GM12878 (cell line): ENCODE results near the gene ARHGEF25. TPM values are rescaled to one million over a fixed set of nuclear protein-coding genes. Genes with fewer than 3 reads are reported as not detected.

Source experiments
- ATAC-seq: fragments of 200-7000 bp; cut with Tn5 transposase; 3 replicates; pipeline ENCODE4 v1.9.1; 2020; ENCODE audit warnings: mild to moderate bottlenecking, moderate library complexity
- BruUV-seq: library from RNA; stranded (reverse); fragments of 400-500 nt; replicated peaks from 2 replicates; lab custom pipeline; 2021; lab: Mats Ljungman, UMichigan
- CTCF ChIA-PET: fragments of 300-600 bp; sonication (Branson Sonifier 250); formaldehyde crosslinking; extraction: SDS; loops from one replicate; lab custom pipeline; 2021; ENCODE audit warnings: inconsistent platforms; lab: Yijun Ruan, JAX
- POLR2A ChIA-PET: fragments of 350-600 bp; formaldehyde crosslinking; extraction: SDS; loops from one replicate; lab custom pipeline; 2021; ENCODE audit warnings: inconsistent platforms; lab: Charles Lee
- RAD21 ChIA-PET: fragments of 300-600 bp; sonication (Branson Sonifier 250); formaldehyde crosslinking; loops from one replicate; lab custom pipeline; 2023; ENCODE audit warnings: antibody characterized with exemption; ENCODE audit not compliant: unreplicated experiment; lab: Charles Lee
- SMC1A ChIA-PET: fragments of 300-600 bp; sonication (Branson Sonifier 250); formaldehyde crosslinking; loops from one replicate; lab custom pipeline; 2023; ENCODE audit not compliant: unreplicated experiment, uncharacterized antibody; lab: Charles Lee
- DNase-seq: peaks from one replicate; pipeline ENCODE4 v3.0.0-alpha.2; 2011; ENCODE audit warnings: low read depth, low spot score
- FAIRE-seq: peaks from 3 replicates; lab custom pipeline; 2011; peaks lifted over from hg19 to GRCh38; lab: Jason Lieb, UNC
- H2AFZ ChIP-seq: 2 replicates; pipeline ENCODE4 v1.6.0; 2011; ENCODE audit warnings: low read depth, low read length, control low read depth; ENCODE audit not compliant: control insufficient read depth
- H3K27ac ChIP-seq: 2 replicates; pipeline ENCODE4 v1.5.1; 2011; ENCODE audit warnings: control low read depth; ENCODE audit not compliant: control insufficient read depth, insufficient read depth
- H3K27me3 ChIP-seq, 2 experiments: replicated peaks in 1 of 2; 2 replicates each; pipeline versions ENCODE4 v1.6.0 to v1.6.1; 2011; ENCODE audit warnings: low read length in 1 of 2; ENCODE audit not compliant: control insufficient read depth in 2 of 2, insufficient read depth in 2 of 2
- H3K36me3 ChIP-seq, 2 experiments: 2 replicates each; pipeline ENCODE4 v1.5.1; 2011; ENCODE audit warnings: low read length in 1 of 2; ENCODE audit not compliant: control insufficient read depth in 2 of 2, insufficient read depth in 2 of 2
- H3K4me1 ChIP-seq: 2 replicates; pipeline ENCODE4 v1.6.1; 2011; ENCODE audit warnings: mild to moderate bottlenecking, low read length, moderate library complexity, mixed read lengths; ENCODE audit not compliant: control insufficient read depth, insufficient read depth
- H3K4me2 ChIP-seq: 2 replicates; pipeline ENCODE4 v1.6.0; 2011; ENCODE audit warnings: control low read depth; ENCODE audit not compliant: control insufficient read depth, insufficient read depth
- H3K4me3 ChIP-seq: fragments of 200-600 bp; sonication (generic); 2 replicates; pipeline ENCODE4 v1.5.1; 2016
- H3K79me2 ChIP-seq: 2 replicates; pipeline ENCODE4 v1.6.0; 2011; ENCODE audit warnings: low read length; ENCODE audit not compliant: control insufficient read depth, insufficient read depth
- H3K9ac ChIP-seq: 2 replicates; pipeline ENCODE4 v1.8.0; 2011; ENCODE audit warnings: low read length, control low read depth, mixed read lengths; ENCODE audit not compliant: control insufficient read depth, insufficient read depth
- H3K9me3 ChIP-seq: replicated peaks from 3 replicates; pipeline ENCODE4 v1.5.1; 2011; ENCODE audit warnings: mild to moderate bottlenecking, low read length; ENCODE audit not compliant: control insufficient read depth, insufficient read depth
- H4K20me1 ChIP-seq: 2 replicates; pipeline ENCODE4 v1.6.0; 2011; ENCODE audit not compliant: control insufficient read depth, insufficient read depth
- CBX3 ChIP-seq: fragments of 200-600 bp; sonication (generic); IDR thresholded peaks from 2 replicates; pipeline ENCODE4 v1.6.1; 2016; ENCODE audit warnings: low read depth, borderline replicate concordance
- CBX5 ChIP-seq: sonication (generic); IDR thresholded peaks from 2 replicates; pipeline ENCODE4 v1.6.1; 2016; ENCODE audit warnings: low read depth, moderate library complexity, mild to moderate bottlenecking, inconsistent platforms
- SP1 ChIP-seq: IDR thresholded peaks from one replicate; pipeline ENCODE4 v1.6.1; 2011; ENCODE audit warnings: low read depth, low read length
- ZNF384 ChIP-seq: IDR thresholded peaks from 2 replicates; pipeline ENCODE4 v1.6.1; 2012; ENCODE audit warnings: low read depth, mild to moderate bottlenecking, low read length, improper control_type of control experiment, borderline replicate concordance
- WGBS: methylation state at CpG from one replicate; pipeline ENCODE4 v1.1.6; 2016; ENCODE audit warnings: low lambda C conversion rate; ENCODE audit not compliant: insufficient replicate concordance, insufficient coverage; ENCODE audit errors: missing lambda C conversion rate; 5-methylcytosine and 5-hydroxymethylcytosine counted together
- in situ Hi-C: fragments of 300-500 bp; cut with MboI; formaldehyde crosslinking; loops from 9 replicates; pipeline ENCODE4 v1.14.3; 2018; ENCODE audit warnings: mixed read lengths
- intact Hi-C: fragments of 100-400 bp; cut with micrococcal nuclease; formaldehyde crosslinking; loops from one replicate; pipeline ENCODE4 v1.14.2; 2022; ENCODE audit not compliant: unreplicated experiment
- polyA plus RNA-seq, 11 experiments: library from polyadenylated mRNA; depleted of rRNA in 4 of 11; unstranded in 6 of 11; stranded (reverse) in 5 of 11; fragments of >200 nt; fragmentation: Nextera tagmentation in 4 of 11; fragmentation: Illumina TruSeq in 1 of 11; extraction: Ambion mirVana in 4 of 11; extraction: Trizol in 1 of 11; gene quantifications; 1 replicate in 1 of 11; 2 replicates in 10 of 11; pipeline versions ENCODE4 v1.2.1 to v1.2.3, GENCODE V29; 2011 to 2016; ENCODE audit warnings: inconsistent platforms in 2 of 11, missing spikeins in 2 of 11, low read depth in 1 of 11
- total RNA-seq, 4 experiments: library from RNA; depleted of rRNA in 3 of 4; stranded (reverse); fragments of >200 nt in 3 of 4; fragmentation: Illumina TruSeq in 1 of 4; extraction: Trizol in 1 of 4; gene quantifications; 2 replicates each; pipeline versions ENCODE4 v1.2.1 to v1.2.3, GENCODE V29; 2013 to 2021
- TF ChIP-seq, protein P1 (sequence below): fragments of 450-650 bp; IDR thresholded peaks from 2 replicates; pipeline ENCODE4 v1.6.1; 2017; ENCODE audit warnings: mild to moderate bottlenecking, low read depth, inconsistent platforms; ENCODE audit not compliant: poor library complexity, severe bottlenecking
- TF ChIP-seq, protein P2 (sequence below): IDR thresholded peaks from 2 replicates; pipeline ENCODE4 v1.6.1; 2012; ENCODE audit warnings: low read length, inconsistent platforms
- TF ChIP-seq, protein P3 (sequence below): fragments of 450-650 bp; IDR thresholded peaks from 2 replicates; pipeline ENCODE4 v1.6.1; 2016; ENCODE audit warnings: mild to moderate bottlenecking

ARHGEF25 gene
- total and polyA plus RNA-seq, 10 of the 15 experiments (the other 5 are each of a cell fraction or from before 2014, with no cell fraction given): 0.08 to 4.5 (median 1.2) TPM; not detected in 3

DNA sequence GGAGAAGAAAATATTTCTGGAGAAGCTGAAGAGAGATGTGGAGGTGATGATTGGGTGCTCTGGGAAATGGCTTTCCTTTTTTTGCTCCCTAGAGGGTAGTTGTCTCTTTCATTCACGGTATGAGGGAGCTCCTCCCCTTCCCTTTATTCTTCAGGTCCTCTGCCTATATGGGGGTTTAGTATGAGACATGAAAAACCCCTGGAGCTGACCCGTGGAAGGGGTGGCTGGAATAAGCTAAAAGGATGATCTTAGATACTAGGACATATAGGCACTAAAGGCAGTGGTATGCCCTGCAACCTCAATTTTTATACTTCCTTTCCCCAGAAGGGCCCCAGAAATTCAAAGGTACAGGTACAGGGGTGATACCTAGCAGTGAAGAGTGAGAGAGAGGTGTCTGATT lies 10.8 kb upstream of the ARHGEF25 start:
- 50% methylated on average over 2 of the region's 2 CpGs for WGBS
- H3K27ac ChIP-seq: no peak overlapping the region
- SMC1A ChIA-PET: interaction anchor here (0.7 to 1.3 kb wide), 2 partner anchors 9 to 15 kb away, joined by 3 read pairs; no protein-coding TSS in a partner anchor
- peaks cover 4% of the 10 kb centered on the region; the same call in 1 of the 2 replicates for H3K4me1 ChIP-seq
- no peaks in the 10 kb centered on the region for H4K20me1 ChIP-seq
- CTCF ChIA-PET: interaction anchor here (0.7 to 2.6 kb wide), 3 partner anchors 14 to 42 kb away, joined by 3 to 9 read pairs (median 3); no protein-coding TSS in a partner anchor
- H2AFZ ChIP-seq: no peak overlapping the region
- peaks cover 0 to 3% of the 10 kb centered on the region in 2 experiments; a peak in 3 of 4 replicates for H3K36me3 ChIP-seq
- H3K27me3 ChIP-seq: no peaks in the 10 kb centered on the region
- ATAC-seq (no peak), FAIRE-seq (no peak), DNase-seq (no peak)
- H3K79me2 ChIP-seq: no peaks in the 10 kb centered on the region
- intact Hi-C loops (no loop called here), in situ Hi-C loops (no loop called here)
- BruUV-seq: no TSS peak
- no peak overlapping the region for H3K4me2 ChIP-seq
- RAD21 ChIA-PET: no interaction called here
- POLR2A ChIA-PET: interaction anchor here (0.7 to 1.6 kb wide), 2 partner anchors 9 to 14 kb away, joined by 3 to 5 read pairs; partner anchors contain the start of gene PIP4K2C
- no peak overlapping the region for H3K4me3 ChIP-seq
- TF ChIP-seq, protein P1, sequence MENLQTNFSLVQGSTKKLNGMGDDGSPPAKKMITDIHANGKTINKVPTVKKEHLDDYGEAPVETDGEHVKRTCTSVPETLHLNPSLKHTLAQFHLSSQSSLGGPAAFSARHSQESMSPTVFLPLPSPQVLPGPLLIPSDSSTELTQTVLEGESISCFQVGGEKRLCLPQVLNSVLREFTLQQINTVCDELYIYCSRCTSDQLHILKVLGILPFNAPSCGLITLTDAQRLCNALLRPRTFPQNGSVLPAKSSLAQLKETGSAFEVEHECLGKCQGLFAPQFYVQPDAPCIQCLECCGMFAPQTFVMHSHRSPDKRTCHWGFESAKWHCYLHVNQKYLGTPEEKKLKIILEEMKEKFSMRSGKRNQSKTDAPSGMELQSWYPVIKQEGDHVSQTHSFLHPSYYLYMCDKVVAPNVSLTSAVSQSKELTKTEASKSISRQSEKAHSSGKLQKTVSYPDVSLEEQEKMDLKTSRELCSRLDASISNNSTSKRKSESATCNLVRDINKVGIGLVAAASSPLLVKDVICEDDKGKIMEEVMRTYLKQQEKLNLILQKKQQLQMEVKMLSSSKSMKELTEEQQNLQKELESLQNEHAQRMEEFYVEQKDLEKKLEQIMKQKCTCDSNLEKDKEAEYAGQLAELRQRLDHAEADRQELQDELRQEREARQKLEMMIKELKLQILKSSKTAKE: no peak
- TF ChIP-seq CBX3: no peak
- TF ChIP-seq ZNF384: no peak
- TF ChIP-seq CBX5: no peak
- TF ChIP-seq, protein P2, sequence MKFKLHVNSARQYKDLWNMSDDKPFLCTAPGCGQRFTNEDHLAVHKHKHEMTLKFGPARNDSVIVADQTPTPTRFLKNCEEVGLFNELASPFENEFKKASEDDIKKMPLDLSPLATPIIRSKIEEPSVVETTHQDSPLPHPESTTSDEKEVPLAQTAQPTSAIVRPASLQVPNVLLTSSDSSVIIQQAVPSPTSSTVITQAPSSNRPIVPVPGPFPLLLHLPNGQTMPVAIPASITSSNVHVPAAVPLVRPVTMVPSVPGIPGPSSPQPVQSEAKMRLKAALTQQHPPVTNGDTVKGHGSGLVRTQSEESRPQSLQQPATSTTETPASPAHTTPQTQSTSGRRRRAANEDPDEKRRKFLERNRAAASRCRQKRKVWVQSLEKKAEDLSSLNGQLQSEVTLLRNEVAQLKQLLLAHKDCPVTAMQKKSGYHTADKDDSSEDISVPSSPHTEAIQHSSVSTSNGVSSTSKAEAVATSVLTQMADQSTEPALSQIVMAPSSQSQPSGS: no peak
- no peak for TF ChIP-seq SP1
- TF ChIP-seq, protein P3, sequence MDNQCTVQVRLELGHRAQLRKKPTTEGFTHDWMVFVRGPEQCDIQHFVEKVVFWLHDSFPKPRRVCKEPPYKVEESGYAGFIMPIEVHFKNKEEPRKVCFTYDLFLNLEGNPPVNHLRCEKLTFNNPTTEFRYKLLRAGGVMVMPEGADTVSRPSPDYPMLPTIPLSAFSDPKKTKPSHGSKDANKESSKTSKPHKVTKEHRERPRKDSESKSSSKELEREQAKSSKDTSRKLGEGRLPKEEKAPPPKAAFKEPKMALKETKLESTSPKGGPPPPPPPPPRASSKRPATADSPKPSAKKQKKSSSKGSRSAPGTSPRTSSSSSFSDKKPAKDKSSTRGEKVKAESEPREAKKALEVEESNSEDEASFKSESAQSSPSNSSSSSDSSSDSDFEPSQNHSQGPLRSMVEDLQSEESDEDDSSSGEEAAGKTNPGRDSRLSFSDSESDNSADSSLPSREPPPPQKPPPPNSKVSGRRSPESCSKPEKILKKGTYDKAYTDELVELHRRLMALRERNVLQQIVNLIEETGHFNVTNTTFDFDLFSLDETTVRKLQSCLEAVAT: no peak
- H3K9ac ChIP-seq: no peak overlapping the region
- H3K9me3 ChIP-seq: no peaks in the 10 kb centered on the region
